OCI-LY7 (cell line): ENCODE results near the gene ADD2. TPM values are rescaled to one million over a fixed set of nuclear protein-coding genes. Genes with fewer than 3 reads are reported as not detected.

Experiments used
- Bru-seq: library from RNA; stranded (reverse); fragments of 400-500 nt; gene quantifications from one replicate; lab custom pipeline; 2021; lab: Mats Ljungman, UMichigan
- BruChase-seq, 2 experiments: library from RNA; stranded (reverse); fragments of 400-500 nt; gene quantifications; one replicate each; lab custom pipeline; 2021; lab: Mats Ljungman, UMichigan
- BruUV-seq: library from RNA; stranded (reverse); fragments of 400-500 nt; replicated peaks from 2 replicates; lab custom pipeline; 2021; lab: Mats Ljungman, UMichigan
- CTCF ChIA-PET: fragments of 300-600 bp; sonication (Branson Sonifier 250); formaldehyde crosslinking; loops from one replicate; lab custom pipeline; 2022; ENCODE audit warnings: antibody characterized with exemption; ENCODE audit not compliant: unreplicated experiment; lab: Charles Lee
- POLR2A ChIA-PET: fragments of 300-600 bp; sonication (Branson Sonifier 250); formaldehyde crosslinking; loops from one replicate; lab custom pipeline; 2022; ENCODE audit warnings: antibody characterized with exemption; lab: Charles Lee
- DNase-seq: peaks from one replicate; pipeline ENCODE4 v3.0.0-alpha.2; 2015; ENCODE audit warnings: low spot score
- H2AFZ ChIP-seq: fragments of 200-600 bp; sonication (generic), shearing (Covaris generic); 2 replicates; pipeline ENCODE4 v1.6.1; 2014; ENCODE audit warnings: mild to moderate bottlenecking, antibody characterized with exemption, low read length, moderate library complexity
- H3K27ac ChIP-seq: fragments of 200-600 bp; sonication (generic); 2 replicates; pipeline ENCODE4 v1.5.1; 2014; ENCODE audit warnings: mixed run types, low read depth, mild to moderate bottlenecking, moderate library complexity, low read length, inconsistent platforms; ENCODE audit not compliant: poor library complexity, severe bottlenecking
- H3K36me3 ChIP-seq: fragments of 200-600 bp; sonication (generic); 2 replicates; pipeline ENCODE4 v1.6.1; 2014; ENCODE audit warnings: mild to moderate bottlenecking, antibody characterized with exemption, low read length, moderate library complexity, mixed read lengths; ENCODE audit not compliant: insufficient read depth
- H3K4me1 ChIP-seq: fragments of 200-600 bp; sonication (generic); 2 replicates; pipeline ENCODE4 v1.5.1; 2014; ENCODE audit warnings: mild to moderate bottlenecking, low read length; ENCODE audit not compliant: insufficient read depth, poor library complexity, severe bottlenecking
- H3K4me2 ChIP-seq: fragments of 200-600 bp; sonication (generic); 2 replicates; pipeline ENCODE4 v1.6.1; 2014; ENCODE audit warnings: mild to moderate bottlenecking, low read length
- H3K4me3 ChIP-seq: fragments of 200-600 bp; sonication (generic); 2 replicates; pipeline ENCODE4 v1.5.1; 2014; ENCODE audit warnings: mild to moderate bottlenecking, low read depth, low read length; ENCODE audit not compliant: poor library complexity, severe bottlenecking
- H3K79me2 ChIP-seq: fragments of 200-600 bp; sonication (generic); 2 replicates; pipeline ENCODE4 v1.6.1; 2016; ENCODE audit warnings: low read depth, mild to moderate bottlenecking, low read length, moderate library complexity, mixed read lengths; ENCODE audit not compliant: insufficient read depth
- H3K9me2 ChIP-seq: fragments of 200-600 bp; sonication (generic); 2 replicates; pipeline ENCODE4 v1.6.1; 2016; ENCODE audit warnings: mild to moderate bottlenecking, low read length, mixed read lengths; ENCODE audit not compliant: insufficient read depth
- H3K9me3 ChIP-seq: fragments of 200-600 bp; sonication (generic); 2 replicates; pipeline ENCODE4 v1.6.1; 2014; ENCODE audit warnings: mild to moderate bottlenecking, mixed run types, low read length, mixed read lengths
- H4K20me1 ChIP-seq: fragments of 200-600 bp; sonication (generic); 2 replicates; pipeline ENCODE4 v1.6.1; 2014; ENCODE audit warnings: mild to moderate bottlenecking, antibody characterized with exemption, low read length, moderate library complexity, mixed read lengths; ENCODE audit not compliant: insufficient read depth
- EZH2phosphoT487 ChIP-seq: fragments of 200-600 bp; sonication (generic); IDR thresholded peaks from 2 replicates; pipeline ENCODE4 v1.6.1; 2018; ENCODE audit warnings: low read depth, borderline replicate concordance, mild to moderate bottlenecking, mixed run types, antibody characterized with exemption, low read length, moderate library complexity, mixed read lengths
- intact Hi-C: fragments of 100-400 bp; cut with micrococcal nuclease; formaldehyde crosslinking; loops from one replicate; pipeline ENCODE4 v1.10.0; 2022; ENCODE audit not compliant: unreplicated experiment
- long read RNA-seq: library from polyadenylated mRNA; stranded (forward); transcript quantifications from one replicate; pipeline ENCODE4 v2.0.0, GENCODE V29; 2022
- total RNA-seq, 2 experiments: library from RNA; depleted of rRNA in 1 of 2; stranded (reverse); fragments of >200 nt in 1 of 2; shearing (Covaris generic) in 1 of 2; gene quantifications; 2 replicates each; pipeline ENCODE4 v1.2.3, GENCODE V29; 2014 to 2022
- TF ChIP-seq, protein P1 (sequence below): fragments of 200-600 bp; sonication (generic); conservative IDR thresholded peaks from 2 replicates; pipeline ENCODE4 v1.5.1; 2014; ENCODE audit warnings: mild to moderate bottlenecking, antibody characterized with exemption, low read length, moderate library complexity, mixed read lengths

ADD2 gene, protein sequence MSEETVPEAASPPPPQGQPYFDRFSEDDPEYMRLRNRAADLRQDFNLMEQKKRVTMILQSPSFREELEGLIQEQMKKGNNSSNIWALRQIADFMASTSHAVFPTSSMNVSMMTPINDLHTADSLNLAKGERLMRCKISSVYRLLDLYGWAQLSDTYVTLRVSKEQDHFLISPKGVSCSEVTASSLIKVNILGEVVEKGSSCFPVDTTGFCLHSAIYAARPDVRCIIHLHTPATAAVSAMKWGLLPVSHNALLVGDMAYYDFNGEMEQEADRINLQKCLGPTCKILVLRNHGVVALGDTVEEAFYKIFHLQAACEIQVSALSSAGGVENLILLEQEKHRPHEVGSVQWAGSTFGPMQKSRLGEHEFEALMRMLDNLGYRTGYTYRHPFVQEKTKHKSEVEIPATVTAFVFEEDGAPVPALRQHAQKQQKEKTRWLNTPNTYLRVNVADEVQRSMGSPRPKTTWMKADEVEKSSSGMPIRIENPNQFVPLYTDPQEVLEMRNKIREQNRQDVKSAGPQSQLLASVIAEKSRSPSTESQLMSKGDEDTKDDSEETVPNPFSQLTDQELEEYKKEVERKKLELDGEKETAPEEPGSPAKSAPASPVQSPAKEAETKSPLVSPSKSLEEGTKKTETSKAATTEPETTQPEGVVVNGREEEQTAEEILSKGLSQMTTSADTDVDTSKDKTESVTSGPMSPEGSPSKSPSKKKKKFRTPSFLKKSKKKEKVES
- total RNA-seq (2014; rRNA removed; shearing (Covaris generic)) (not detected in 2 replicates), total RNA-seq (2022) (not detected in 2 replicates), Bru-seq, nascent RNA (percentile 1 among the genes with signal in this experiment), BruChase-seq, experiment 1, labeled RNA remaining after a 6-hour chase (not detected), BruChase-seq, experiment 2, labeled RNA remaining after a 2-hour chase (percentile 1 among the genes with signal in this experiment)
- long read RNA-seq = 0 reads

DNA sequence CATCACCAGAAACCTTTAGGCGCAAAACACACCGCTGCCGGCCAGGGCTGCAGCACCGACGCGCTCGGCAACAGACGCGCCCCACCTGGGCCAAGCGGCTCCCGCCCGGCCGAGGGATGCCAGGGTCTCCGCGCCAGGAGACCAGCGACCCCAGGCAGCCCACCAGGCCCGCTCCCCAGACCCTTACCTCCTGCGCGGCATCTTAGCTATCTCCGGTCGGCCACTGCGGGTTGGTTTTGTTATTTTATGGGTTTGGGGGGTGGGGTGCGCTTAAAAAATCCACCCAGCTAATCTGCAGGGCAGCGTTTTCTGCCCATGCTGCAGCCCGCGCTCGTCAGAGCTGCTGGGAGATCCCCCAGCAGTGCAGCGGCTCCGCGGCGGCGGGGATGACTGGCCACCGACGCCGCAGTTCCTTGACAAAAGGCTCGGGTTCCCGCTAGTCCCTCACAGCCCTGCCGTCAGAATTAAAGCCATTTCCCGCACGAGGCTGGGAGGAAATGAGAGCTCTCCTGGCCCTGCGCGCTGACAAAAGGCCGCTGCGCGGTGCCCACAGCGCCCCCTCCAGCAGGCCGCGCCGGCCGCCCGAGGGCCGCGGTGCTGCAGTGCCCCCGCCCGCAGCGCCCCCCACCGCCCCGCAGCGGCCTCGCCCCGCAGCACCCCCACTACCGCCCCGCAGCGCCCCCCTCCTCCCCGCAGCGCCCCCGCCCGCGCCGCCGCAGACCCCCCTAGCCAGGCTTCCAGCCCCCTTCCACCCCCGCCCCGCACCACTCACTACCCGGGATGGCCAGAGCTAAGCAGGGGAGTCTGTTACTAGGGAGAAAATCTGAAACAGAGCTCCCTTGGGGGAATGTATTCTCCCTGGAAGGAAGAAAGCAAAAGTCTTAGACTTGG is at the start of gene ADD2:
Gene ADD2, minus strand, starts transcription at position 502 of the 891 bp plus-strand sequence. CDS start 61,792 bp downstream, outside the sequence.
- no peak for DNase-seq
- intact Hi-C loops = no loop called here
- Histone ChIP-seq H3K79me2 (no peaks in the 10 kb centered on the region), H3K4me3 (no peak within 1 kb of the TSS), H3K9me3 (no peaks in the 10 kb centered on the region), H3K4me1 (no peaks in the 10 kb centered on the region), H2AFZ (no peak within 1 kb of the TSS), H3K27ac (no peak within 1 kb of the TSS), H4K20me1 (no peaks in the 10 kb centered on the region), H3K9me2 (no peaks in the 10 kb centered on the region), H3K36me3 (no peaks in the 10 kb centered on the region), H3K4me2 (no peak within 1 kb of the TSS)
- BruUV-seq = no TSS peak
- POLR2A ChIA-PET = interaction anchor here (0.6 kb wide), 1 partner anchor 430 kb away, joined by 3 read pairs; no protein-coding TSS in a partner anchor
- CTCF ChIA-PET = no interaction called here
- TF ChIP-seq EZH2phosphoT487 = no peak
- TF ChIP-seq, protein P1, sequence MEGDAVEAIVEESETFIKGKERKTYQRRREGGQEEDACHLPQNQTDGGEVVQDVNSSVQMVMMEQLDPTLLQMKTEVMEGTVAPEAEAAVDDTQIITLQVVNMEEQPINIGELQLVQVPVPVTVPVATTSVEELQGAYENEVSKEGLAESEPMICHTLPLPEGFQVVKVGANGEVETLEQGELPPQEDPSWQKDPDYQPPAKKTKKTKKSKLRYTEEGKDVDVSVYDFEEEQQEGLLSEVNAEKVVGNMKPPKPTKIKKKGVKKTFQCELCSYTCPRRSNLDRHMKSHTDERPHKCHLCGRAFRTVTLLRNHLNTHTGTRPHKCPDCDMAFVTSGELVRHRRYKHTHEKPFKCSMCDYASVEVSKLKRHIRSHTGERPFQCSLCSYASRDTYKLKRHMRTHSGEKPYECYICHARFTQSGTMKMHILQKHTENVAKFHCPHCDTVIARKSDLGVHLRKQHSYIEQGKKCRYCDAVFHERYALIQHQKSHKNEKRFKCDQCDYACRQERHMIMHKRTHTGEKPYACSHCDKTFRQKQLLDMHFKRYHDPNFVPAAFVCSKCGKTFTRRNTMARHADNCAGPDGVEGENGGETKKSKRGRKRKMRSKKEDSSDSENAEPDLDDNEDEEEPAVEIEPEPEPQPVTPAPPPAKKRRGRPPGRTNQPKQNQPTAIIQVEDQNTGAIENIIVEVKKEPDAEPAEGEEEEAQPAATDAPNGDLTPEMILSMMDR = no peak

DNA sequence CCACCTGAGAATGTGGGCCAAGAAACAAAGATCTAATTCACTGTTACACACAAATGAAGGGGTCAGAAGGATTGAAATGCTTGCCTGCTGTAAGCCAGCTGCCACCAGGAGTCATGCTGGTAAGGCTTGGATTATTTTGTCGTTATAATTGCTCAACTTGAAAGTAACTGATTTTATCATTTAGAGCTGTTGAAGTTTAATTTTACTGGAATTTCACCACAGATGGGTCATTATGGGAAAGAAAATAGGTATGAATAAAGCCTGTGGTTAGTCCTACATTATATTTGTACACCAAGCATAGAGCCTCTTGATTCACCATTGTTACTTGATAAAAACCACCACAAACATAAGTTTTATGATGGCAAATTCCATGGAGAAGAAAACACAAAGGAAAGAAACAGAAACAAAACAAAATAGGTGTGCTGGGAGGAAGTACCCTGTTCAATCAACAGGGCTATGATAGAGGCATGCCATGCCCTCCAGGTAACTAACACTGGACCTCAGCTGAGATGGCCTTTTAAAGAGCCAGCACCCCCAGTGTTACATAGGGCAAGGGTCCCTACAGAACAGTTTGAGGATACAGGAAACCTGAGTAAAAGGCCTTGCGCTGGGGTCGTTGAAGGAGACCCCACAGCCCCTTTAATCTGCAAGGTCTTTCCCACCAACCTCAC is 49.4 kb upstream of the ADD2 start:
- intact Hi-C loops = no loop called here

More for the DNA sequence above, 49.4 kb upstream of the ADD2 start:
- Histone ChIP-seq H3K4me2 (no peak overlapping the region), H3K9me2 (no peaks in the 10 kb centered on the region), H3K27ac (no peak overlapping the region), H3K4me1 (no peaks in the 10 kb centered on the region), H3K79me2 (no peaks in the 10 kb centered on the region), H4K20me1 (no peaks in the 10 kb centered on the region), H3K4me3 (no peak overlapping the region), H2AFZ (no peak overlapping the region), H3K36me3 (no peaks in the 10 kb centered on the region), H3K9me3 (no peaks in the 10 kb centered on the region)
- ChIA-PET POLR2A (interaction anchor here (0.7 kb wide), 1 partner anchor 10 kb away, joined by 3 read pairs; no protein-coding TSS in a partner anchor), CTCF (no interaction called here)
- DNase-seq = no peak
- no TSS peak for BruUV-seq
- TF ChIP-seq, protein P1 = no peak
- TF ChIP-seq EZH2phosphoT487 = no peak
